HEK293T (cell line): Measurements from ENCODE around the gene SIPA1L3.

ENCODE experiments used
- ARNT ChIP-seq: fragments of 450-650 bp; IDR thresholded peaks from 2 replicates; pipeline ENCODE4 v1.6.1; 2017; ENCODE audit warnings: mild to moderate bottlenecking
- BHLHE40 ChIP-seq: fragments of 450-650 bp; IDR thresholded peaks from 2 replicates; pipeline ENCODE4 v1.6.1; 2016; ENCODE audit warnings: mild to moderate bottlenecking, moderate library complexity, borderline replicate concordance
- CTBP1 ChIP-seq: fragments of 450-650 bp; IDR thresholded peaks from 2 replicates; pipeline ENCODE4 v1.6.1; 2016; ENCODE audit warnings: borderline replicate concordance
- ELF4 ChIP-seq: fragments of 450-650 bp; IDR thresholded peaks from 2 replicates; pipeline ENCODE4 v1.6.1; 2017; ENCODE audit warnings: antibody characterized with exemption
- FOXA1 ChIP-seq: fragments of 450-650 bp; IDR thresholded peaks from 2 replicates; pipeline ENCODE4 v1.6.1; 2016; ENCODE audit warnings: mild to moderate bottlenecking
- FOXK2 ChIP-seq: fragments of 450-650 bp; IDR thresholded peaks from 2 replicates; pipeline ENCODE4 v1.6.1; 2016; ENCODE audit warnings: mild to moderate bottlenecking
- FOXM1 ChIP-seq: fragments of 450-650 bp; IDR thresholded peaks from 2 replicates; pipeline ENCODE4 v1.6.1; 2017; ENCODE audit warnings: mild to moderate bottlenecking, borderline replicate concordance
- L3MBTL2 ChIP-seq: fragments of 450-650 bp; conservative IDR thresholded peaks from 2 replicates; pipeline ENCODE4 v1.6.1; 2016; ENCODE audit warnings: mild to moderate bottlenecking
- LEF1 ChIP-seq: fragments of 450-650 bp; IDR thresholded peaks from 2 replicates; pipeline ENCODE4 v1.6.1; 2017; ENCODE audit warnings: mild to moderate bottlenecking, borderline replicate concordance
- SP1 ChIP-seq: fragments of 450-650 bp; IDR thresholded peaks from 2 replicates; pipeline ENCODE4 v1.6.1; 2017
- SUZ12 ChIP-seq: fragments of 450-650 bp; IDR thresholded peaks from 2 replicates; pipeline ENCODE4 v1.6.1; 2016; ENCODE audit warnings: mild to moderate bottlenecking

GRCh38 chr19:38210458-38210987 is 303.5 kb downstream of the SIPA1L3 start:
- TF ChIP-seq LEF1 (no peak), ARNT (no peak), FOXK2 (no peak), BHLHE40 (no peak), ELF4 (no peak), FOXM1 (no peak), SUZ12 (no peak), FOXA1 (no peak), CTBP1 (no peak), SP1 (no peak), L3MBTL2 (no peak)
